CD4-positive, alpha-beta T cell treated with Interferon alpha-2 for 1 hour (primary cell): ENCODE measurements around the gene KRI1.

Experiments used
- DNase-seq, 2 donors: peaks; one replicate each; pipeline ENCODE4 v3.0.0-alpha.2; 2020 to 2022

Gene KRI1

DNA sequence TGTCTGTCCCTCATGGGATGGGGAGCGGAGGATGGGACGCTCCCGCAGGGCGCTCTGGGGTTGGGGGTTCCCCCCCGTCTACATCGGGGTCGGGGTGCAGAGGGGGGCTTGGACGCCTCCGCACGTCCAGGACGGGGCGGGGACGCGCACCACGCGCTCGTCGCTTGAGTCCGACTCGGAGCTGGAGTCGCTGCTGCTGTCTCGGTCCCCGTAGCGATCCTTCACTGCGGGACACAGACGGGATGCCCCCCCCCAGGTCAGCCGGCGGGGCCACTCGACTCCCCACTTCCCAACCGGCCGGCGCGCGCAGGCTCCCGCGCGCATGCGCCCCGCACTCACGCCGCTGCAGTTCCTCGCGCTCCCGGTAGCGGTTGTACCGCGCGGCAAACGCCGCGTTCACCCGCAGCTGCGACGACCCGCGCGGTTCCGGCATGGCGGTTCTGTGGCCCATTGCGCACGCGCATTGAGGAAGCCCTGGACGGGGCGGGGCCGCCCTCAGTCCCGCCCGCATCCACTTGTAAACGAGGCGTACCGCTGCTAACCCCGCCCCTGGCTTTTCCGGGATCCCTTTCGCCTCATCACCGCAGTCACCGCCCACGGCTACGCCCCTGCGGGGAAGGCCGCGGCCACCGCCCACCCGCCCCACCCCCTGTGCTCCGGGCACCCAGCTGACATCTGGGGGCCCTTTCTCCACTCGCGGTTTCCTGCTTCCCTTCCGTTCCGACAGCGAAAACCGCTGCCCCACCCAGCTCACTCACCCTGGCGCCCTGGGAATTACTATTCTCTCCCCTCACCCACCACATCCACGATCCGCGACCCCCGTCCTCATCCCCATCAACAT is at the start of gene KRI1:
TSS of gene KRI1 (minus strand) at position 444 of the 841 bp plus-strand sequence. CDS start at position 433, 11 bp downstream.
- DNase-seq, result peak; percentile 100

DNA sequence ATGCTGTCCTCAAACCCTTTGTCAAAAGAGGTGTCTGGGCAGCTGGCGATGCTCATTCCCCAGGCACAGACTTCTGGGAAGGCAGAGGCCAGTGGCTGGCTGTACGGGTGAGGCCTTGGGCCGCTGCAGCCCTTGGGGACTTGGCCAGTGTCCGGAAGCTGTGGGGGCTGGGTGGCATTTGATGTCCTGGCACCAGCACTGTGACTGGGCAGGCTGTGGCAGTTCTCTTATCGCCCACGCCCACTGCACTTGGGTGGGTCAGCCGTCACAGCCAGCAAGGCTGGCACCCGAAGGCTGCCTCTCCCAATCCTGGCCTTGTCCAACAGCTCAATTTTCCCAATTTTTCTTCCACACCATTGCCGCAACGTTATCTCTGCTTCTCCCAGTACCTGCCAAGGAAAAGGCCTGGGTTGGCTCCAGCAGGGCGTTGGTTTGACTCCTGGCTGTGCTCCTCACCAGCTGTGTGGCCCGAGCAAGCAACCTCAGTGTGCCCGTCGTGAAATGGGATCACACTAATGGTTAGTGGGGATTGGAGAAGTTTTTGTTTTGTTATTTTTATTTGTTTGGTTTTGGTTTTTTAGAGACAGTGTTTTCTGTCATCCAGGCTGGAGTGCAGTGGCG is 46.8 kb upstream of the KRI1 start:
- DNase-seq, result no peak

DNA sequence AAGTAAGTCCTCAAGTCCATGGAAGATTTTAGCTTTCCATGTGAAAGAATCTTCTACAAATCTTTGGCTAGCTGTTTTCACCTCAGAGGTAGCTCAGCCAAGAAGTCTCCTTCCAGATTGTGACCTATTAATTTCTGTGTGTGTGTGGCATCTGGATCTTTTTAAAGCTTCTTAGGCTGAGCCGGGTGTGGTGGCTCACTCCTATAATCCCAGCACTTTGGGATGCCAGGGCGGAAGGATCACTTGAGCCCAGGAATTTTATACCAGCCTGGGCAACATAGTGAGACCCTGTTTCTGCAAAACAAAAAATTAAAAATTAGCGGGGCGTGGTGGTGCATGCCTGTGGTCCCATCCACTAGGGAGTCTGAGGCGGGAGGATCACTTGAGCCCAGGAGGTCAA is 46.1 kb upstream of the KRI1 start:
- no peak for DNase-seq

DNA sequence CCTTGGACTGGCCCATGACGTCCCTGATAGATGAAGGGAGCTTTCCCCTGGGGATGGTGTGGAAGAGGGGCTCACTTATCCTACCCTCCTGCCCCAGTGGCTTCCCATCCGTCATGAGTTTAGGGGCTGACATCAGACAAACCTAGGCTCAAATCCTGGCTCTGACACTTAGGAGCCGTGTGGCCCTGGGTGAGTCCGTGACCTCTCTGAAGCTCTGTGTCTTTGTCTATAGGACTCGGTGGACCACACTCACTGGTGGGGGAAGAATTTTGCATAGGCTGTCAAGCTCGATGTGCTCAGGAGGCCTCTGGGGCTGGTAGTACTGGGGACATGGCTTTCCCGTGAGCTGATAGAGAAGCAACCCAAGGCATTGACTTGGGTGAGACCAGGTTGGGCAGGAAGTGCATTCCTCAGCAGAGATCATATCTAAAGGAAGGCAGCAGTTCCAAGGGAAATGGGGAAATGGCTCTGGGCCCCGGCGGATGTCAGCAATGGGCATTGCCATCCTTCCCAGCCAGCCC is 38.7 kb upstream of the KRI1 start:
- peak; percentile 44 to 46 for DNase-seq

GRCh38 chr19:10603873-10604459 is 38.2 kb upstream of the KRI1 start:
- peak; percentile 76 to 80 for DNase-seq

- DNase-seq, result peak; percentile 93 to 94
These were observed 37.5 kb upstream of the KRI1 start for GRCh38 chr19:10603084-10603872.

DNA sequence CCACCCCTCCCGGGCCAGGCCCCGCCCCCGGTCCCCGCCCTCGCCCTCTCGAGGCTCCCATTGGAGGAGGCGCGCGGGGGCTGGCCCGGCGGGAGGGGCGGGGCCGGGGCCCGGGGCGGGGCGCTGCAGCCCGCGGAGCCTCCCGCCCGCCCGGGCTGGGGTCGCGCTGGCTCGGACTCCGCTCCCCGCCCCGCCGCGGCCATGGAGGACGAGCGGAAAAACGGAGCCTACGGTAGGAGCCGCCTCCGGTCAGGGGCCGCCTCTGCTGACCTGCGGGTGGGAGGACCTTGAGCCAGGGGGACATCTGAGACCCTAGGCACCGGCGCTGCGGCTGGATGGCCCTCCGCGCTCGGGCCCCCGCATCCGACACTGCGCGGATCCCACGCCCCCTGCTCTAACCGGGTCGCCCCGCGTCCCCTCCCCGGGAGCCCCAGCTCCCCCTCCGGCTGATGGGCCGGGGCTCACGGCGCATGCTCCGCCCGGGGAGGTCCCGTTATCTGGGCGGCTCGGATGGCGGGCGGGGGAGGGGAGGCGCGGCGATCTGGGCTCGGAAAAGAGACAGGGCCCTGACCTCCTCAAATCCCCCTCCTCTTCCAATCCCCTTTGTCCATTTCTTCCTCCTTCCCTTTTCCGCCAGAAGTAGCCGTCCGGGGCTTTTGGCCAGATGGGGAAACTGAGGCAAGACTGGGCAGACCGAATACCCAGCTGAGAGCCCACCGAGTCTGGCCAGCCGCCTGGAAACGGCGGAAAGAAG is 36.7 kb upstream of the KRI1 start:
- peak; percentile 87 to 92 for DNase-seq

GRCh38 chr19:10601999-10602329 is 36.2 kb upstream of the KRI1 start:
- no peak for DNase-seq

DNA sequence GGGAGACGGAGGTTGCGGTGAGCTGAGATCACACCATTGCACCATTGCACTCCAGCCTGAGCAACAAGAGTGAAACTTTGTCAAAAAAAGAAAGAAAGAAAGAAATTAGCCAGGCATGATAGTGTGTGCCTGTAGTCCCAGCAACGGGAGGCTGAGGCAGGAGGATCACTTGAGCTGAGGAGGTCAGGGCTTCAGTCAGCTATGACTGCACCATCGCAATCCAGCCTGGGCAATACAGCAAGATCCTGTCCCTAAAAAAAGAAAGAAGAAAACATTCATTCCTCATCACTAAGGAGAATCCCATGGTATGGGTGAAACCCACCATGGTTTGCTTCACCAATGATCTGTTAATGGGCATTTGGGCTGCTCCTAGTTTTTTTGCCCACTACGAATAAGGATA is 34.3 kb upstream of the KRI1 start:
- no peak for DNase-seq

GRCh38 chr19:10593820-10594637 is 28.2 kb upstream of the KRI1 start:
- DNase-seq, result no peak

DNA sequence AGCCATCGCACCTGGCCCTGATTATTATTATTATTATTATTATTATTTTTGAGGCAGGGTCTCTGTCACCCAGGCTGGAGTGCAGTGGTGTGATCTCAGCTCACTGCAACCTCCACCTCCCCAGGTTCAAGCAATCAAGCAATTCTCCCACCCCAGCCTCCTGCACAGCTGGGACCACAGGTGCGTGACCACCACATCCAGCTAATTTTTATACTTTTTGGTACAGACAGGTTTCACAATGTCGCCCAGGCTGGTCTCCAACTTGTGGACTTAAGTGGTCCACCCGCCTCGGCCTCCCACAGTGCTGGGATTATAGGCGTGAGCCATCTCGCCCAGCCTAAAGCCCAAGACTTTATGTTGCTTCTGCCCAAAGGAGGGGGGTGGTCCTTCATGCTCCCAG is 27.3 kb upstream of the KRI1 start:
- no peak for DNase-seq

GRCh38 chr19:10587839-10588150 is 22.0 kb upstream of the KRI1 start:
- DNase-seq, result no peak

DNA sequence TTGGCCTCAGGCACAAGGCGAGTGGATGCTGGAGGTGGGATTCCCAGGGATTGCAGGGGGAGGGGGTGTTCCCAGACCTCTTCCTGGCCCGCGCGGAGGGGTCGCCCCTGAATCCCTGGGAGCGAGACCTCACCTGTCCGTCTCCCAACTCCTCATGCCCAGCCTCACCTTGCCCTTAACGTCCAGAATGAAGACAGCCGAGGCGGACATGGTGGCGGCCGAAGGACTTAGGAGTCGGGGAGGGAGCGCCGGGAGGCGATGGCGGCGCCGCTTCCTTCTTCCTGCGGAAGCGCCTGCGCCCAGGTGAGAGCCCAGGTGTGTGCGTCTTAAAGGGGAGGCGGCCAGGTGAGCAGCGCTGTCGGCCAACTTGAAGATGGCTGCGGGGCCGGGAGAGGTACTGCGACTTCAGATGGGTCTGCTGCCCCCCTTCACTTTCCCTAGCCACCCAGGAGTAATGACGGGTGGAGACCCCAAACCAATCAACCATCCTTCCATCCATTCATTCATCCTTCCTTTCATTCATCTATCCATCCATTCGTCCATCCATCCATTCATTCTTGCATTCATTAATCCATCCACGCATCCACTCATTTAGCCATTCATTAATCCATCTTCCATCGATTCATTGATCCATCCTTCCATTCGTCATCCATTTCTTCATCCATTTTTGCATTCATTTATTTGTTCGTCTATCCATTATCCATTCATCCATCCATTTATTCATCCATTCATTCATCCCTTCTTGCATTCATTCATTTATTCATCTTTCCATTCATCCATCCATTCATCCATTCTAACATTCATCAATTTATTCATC is 21.4 kb upstream of the KRI1 start, which contains the start of gene AP1M2:
TSS of gene AP1M2 (minus strand) at position 291 of the 817 bp plus-strand sequence. CDS start at position 210, 81 bp downstream.
- DNase-seq, result no peak

GRCh38 chr19:10586396-10586795 is 20.6 kb upstream of the KRI1 start:
- no peak for DNase-seq

DNA sequence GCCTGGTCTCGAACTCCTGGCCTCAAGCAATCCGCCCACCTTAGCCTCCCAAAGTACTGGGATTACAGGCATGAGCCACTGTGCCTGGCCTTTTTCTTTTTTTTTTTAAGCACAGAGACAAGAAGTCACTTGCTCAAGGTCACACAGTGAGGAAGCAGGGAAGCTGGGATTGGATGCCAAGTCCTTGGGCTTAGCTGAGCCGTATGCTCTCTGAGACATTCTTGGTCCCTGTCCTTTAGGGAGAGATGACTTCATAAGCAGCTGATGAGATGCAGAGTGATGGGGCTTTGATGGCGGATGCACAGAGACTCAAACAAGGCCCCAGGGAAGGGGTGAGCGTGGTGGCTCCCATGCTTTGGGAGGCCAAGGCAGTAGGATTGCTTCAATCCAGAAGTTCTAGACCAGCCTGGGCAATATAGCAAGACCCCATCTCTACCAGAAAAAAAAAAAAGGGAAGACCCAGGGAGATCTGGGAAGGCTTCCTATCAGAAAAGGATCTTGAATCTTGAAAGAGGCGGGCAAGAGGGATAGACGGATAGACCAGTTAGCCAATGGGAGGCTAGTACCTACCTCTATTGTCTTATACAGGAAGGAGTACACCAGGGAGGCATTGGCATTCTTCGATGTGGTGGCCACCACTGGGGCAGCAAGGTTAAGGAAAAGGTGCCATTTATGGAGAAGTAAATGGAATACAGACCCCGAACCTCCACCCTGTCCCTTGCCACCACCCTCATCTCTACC is 17.4 kb upstream of the KRI1 start:
- no peak for DNase-seq

- DNase-seq, result no peak
These were observed 16.3 kb upstream of the KRI1 start for GRCh38 chr19:10582091-10582490.

- DNase-seq, result peak; percentile 90 to 92
These were observed 15.3 kb upstream of the KRI1 start for GRCh38 chr19:10580979-10581631.

DNA sequence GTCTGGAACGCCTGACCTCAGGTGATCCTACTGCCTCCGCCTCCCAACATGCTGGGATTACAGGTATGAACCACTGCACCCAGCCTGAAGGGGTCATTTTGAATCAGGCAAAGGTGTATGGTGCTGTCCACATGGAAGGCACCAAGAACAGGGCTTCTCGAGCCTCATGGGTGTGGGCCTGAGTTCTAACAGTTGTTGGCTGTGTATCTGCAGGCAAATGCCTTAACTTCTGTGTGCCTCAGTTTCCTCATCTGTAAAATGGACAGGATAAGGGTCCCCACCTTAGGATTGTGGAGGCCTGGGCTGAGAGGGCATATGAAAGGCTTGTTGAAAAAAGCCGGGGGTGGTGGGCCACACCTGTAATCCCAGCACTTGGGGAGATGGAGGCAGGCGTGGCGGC is 12.1 kb upstream of the KRI1 start:
- no peak for DNase-seq

DNA sequence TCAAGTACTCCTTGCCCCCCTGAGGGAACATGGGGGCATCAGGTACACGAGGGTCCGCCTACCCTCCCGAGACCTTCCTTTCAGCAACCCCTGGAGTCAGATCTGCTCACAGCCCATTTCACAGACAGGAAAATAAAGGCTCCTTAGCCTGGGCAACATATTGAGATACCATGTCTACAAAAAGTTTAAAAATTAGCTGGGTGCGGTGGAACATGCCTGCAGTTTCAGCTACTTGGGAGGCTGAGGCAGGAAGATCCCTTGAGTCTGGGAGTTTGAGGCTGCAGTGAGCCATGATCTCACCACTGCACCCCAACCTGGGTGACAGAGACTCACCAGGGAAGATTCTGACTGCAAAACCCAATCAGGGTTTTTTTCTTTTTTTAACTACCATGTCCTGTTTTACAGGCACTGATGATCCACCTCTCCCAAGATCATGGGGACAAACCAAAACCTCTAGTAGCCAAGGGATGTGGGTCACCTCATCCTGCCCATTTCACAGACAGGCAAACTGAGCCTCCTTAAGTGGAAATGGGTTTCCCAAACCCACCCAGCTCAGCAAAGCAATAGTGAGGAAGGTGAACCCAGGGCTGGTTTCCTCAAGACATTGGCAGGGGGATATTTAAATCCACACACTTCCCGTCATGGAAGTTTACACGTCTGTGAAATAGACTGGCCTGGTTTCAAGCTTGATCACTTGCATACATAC is 9.4 kb upstream of the KRI1 start:
- no peak for DNase-seq
